HCT116 (cell line): ENCODE data around the gene ZNF441. TPM values are rescaled to one million over a fixed set of nuclear protein-coding genes. Genes with fewer than 3 reads are reported as not detected.

ENCODE experiments used
- ATAC-seq: fragments of 200-7000 bp; cut with Tn5 transposase; 2 replicates; pipeline ENCODE4 v1.9.1; 2020; ENCODE audit warnings: mild to moderate bottlenecking, moderate library complexity
- BruUV-seq: library from RNA; stranded (reverse); fragments of 400-500 nt; replicated peaks from 2 replicates; lab custom pipeline; 2021; lab: Mats Ljungman, UMichigan
- CTCF ChIA-PET: fragments of 300-600 bp; sonication (Branson Sonifier 250); formaldehyde crosslinking; loops from one replicate; lab custom pipeline; 2021; ENCODE audit warnings: antibody characterized with exemption; lab: Charles Lee
- POLR2A ChIA-PET: fragments of 300-600, 350-600 bp; sonication (Branson Sonifier 250); formaldehyde crosslinking; loops from one replicate; lab custom pipeline; 2021; ENCODE audit warnings: antibody characterized with exemption; lab: Charles Lee
- RAD21 ChIA-PET, 2 experiments: fragments of 300-600 bp; sonication (Branson Sonifier 250); formaldehyde crosslinking; loops; one replicate each; lab custom pipeline; 2023; ENCODE audit warnings: low total read pairs in 2 of 2; ENCODE audit not compliant: uncharacterized antibody in 2 of 2, unreplicated experiment in 2 of 2, low non-redundant PET in 1 of 2; lab: Charles Lee
- DNase-seq: peaks from one replicate; pipeline ENCODE4 v3.0.0-alpha.2; 2010; ENCODE audit warnings: low read depth, low spot score
- H2AFZ ChIP-seq: fragments of 200-600 bp; shearing (Covaris generic), sonication (generic); 2 replicates; pipeline ENCODE4 v1.6.1; 2017; ENCODE audit warnings: low read depth, mixed run types, mixed read lengths, antibody characterized with exemption, low read length; ENCODE audit not compliant: poor library complexity, severe bottlenecking
- H3K27ac ChIP-seq: 2 replicates; pipeline ENCODE4 v1.5.1; 2012; ENCODE audit warnings: low read depth, low read length
- H3K27me3 ChIP-seq: fragments of 200-600 bp; sonication (generic); 2 replicates; pipeline ENCODE4 v1.6.1; 2016; ENCODE audit warnings: mixed run types, low read length, mixed read lengths; ENCODE audit not compliant: insufficient read depth
- H3K36me3 ChIP-seq, 2 experiments: fragments of 200-500 bp in 1 of 2; fragments of 200-600 bp in 1 of 2; sonication (Bioruptor generic) in 1 of 2; sonication (generic) in 1 of 2; 2 replicates each; pipeline versions ENCODE4 v1.5.1 to v1.6.1; 2014 to 2016; ENCODE audit warnings: low read length in 2 of 2, inconsistent platforms in 1 of 2, mixed read lengths in 1 of 2, mixed run types in 1 of 2; ENCODE audit not compliant: insufficient read depth in 2 of 2, control insufficient read depth in 1 of 2
- H3K4me1 ChIP-seq, 2 experiments: fragments of 200-600 bp in 1 of 2; sonication (generic) in 1 of 2; 2 replicates each; pipeline versions ENCODE4 v1.5.1 to v1.6.1; 2012 to 2017; ENCODE audit warnings: low read length in 2 of 2, inconsistent platforms in 1 of 2, mild to moderate bottlenecking in 1 of 2, mixed read lengths in 1 of 2, mixed run types in 1 of 2, moderate library complexity in 1 of 2; ENCODE audit not compliant: insufficient read depth in 2 of 2, control insufficient read depth in 1 of 2
- H3K4me2 ChIP-seq: fragments of 200-600 bp; sonication (generic); 2 replicates; pipeline ENCODE4 v1.6.1; 2017; ENCODE audit warnings: mixed run types, low read length, mixed read lengths
- H3K4me3 ChIP-seq, 2 experiments: fragments of 200-600 bp in 1 of 2; sonication (generic) in 1 of 2; replicated peaks in 1 of 2; 2 replicates each; pipeline ENCODE4 v1.5.1; 2011 to 2016; ENCODE audit warnings: low read length in 2 of 2, control low read depth in 1 of 2, low read depth in 1 of 2, mild to moderate bottlenecking in 1 of 2, mixed read lengths in 1 of 2, mixed run types in 1 of 2
- H3K79me2 ChIP-seq: fragments of 200-600 bp; sonication (generic); 2 replicates; pipeline ENCODE4 v1.6.1; 2017; ENCODE audit warnings: mild to moderate bottlenecking, mixed run types, low read length, moderate library complexity, mixed read lengths; ENCODE audit not compliant: insufficient read depth
- H3K9ac ChIP-seq: fragments of 200-600 bp; sonication (generic); 2 replicates; pipeline ENCODE4 v1.6.1; 2016; ENCODE audit warnings: low read length, mixed read lengths
- H3K9me2 ChIP-seq: fragments of 200-600 bp; sonication (generic), shearing (Covaris generic); 2 replicates; pipeline ENCODE4 v1.6.1; 2017; ENCODE audit warnings: mixed run types, mild to moderate bottlenecking, moderate library complexity; ENCODE audit not compliant: insufficient read depth
- H3K9me3 ChIP-seq, 2 experiments: fragments of 200-500 bp in 1 of 2; fragments of 200-600 bp in 1 of 2; sonication (Bioruptor generic) in 1 of 2; sonication (generic) in 1 of 2; 2 replicates each; pipeline ENCODE4 v1.6.1; 2014 to 2017; ENCODE audit warnings: low read length in 2 of 2, mixed read lengths in 2 of 2, inconsistent platforms in 1 of 2, low read depth in 1 of 2, mild to moderate bottlenecking in 1 of 2, mixed run types in 1 of 2, moderate library complexity in 1 of 2; ENCODE audit not compliant: control insufficient read depth in 1 of 2, insufficient read depth in 1 of 2
- H4K20me1 ChIP-seq: fragments of 200-600 bp; sonication (generic), shearing (Covaris generic); 2 replicates; pipeline ENCODE4 v1.6.1; 2017; ENCODE audit warnings: mixed run types, mild to moderate bottlenecking, moderate library complexity; ENCODE audit not compliant: insufficient read depth
- CEBPB ChIP-seq: IDR thresholded peaks from 2 replicates; pipeline ENCODE4 v1.6.1; 2012; ENCODE audit warnings: low read depth
- EGR1 ChIP-seq: IDR thresholded peaks from 2 replicates; pipeline ENCODE4 v1.6.1; 2012; ENCODE audit warnings: low read depth
- EZH2 ChIP-seq: fragments of 200-600 bp; sonication (generic); IDR thresholded peaks from 2 replicates; pipeline ENCODE4 v1.6.1; 2017; ENCODE audit warnings: antibody characterized with exemption, mixed run types
- EZH2phosphoT487 ChIP-seq: fragments of 200-600 bp; IDR thresholded peaks from 2 replicates; pipeline ENCODE4 v1.6.1; 2018; ENCODE audit warnings: antibody characterized with exemption, borderline replicate concordance
- FOSL1 ChIP-seq: IDR thresholded peaks from 2 replicates; pipeline ENCODE4 v1.6.1; 2012; ENCODE audit warnings: low read depth
- JUND ChIP-seq: IDR thresholded peaks from 2 replicates; pipeline ENCODE4 v1.6.1; 2012
- REST ChIP-seq: IDR thresholded peaks from 2 replicates; pipeline ENCODE4 v1.6.1; 2012; ENCODE audit warnings: low read depth
- ZBTB33 ChIP-seq: IDR thresholded peaks from 2 replicates; pipeline ENCODE4 v1.6.1; 2011; ENCODE audit warnings: mild to moderate bottlenecking, low read length, moderate library complexity; ENCODE audit not compliant: insufficient replicate concordance; ENCODE audit errors: extremely low read depth
- ZFX ChIP-seq: fragments of 450-650 bp; IDR thresholded peaks from 2 replicates; pipeline ENCODE4 v1.6.1; 2017
- ZNF274 ChIP-seq: fragments of 200-500 bp; sonication (Bioruptor generic); IDR thresholded peaks from 2 replicates; pipeline ENCODE4 v1.6.1; 2014; ENCODE audit warnings: mild to moderate bottlenecking, low read depth, low read length, inconsistent platforms
- intact Hi-C: fragments of 100-400 bp; cut with micrococcal nuclease; formaldehyde crosslinking; loops from 2 replicates; pipeline ENCODE4 v1.10.0; 2022
- total RNA-seq: library from RNA; stranded (reverse); gene quantifications from one replicate; pipeline ENCODE4 v1.2.1, GENCODE V29; 2021; ENCODE audit not compliant: unreplicated experiment
- TF ChIP-seq, protein P1 (sequence below), 3 experiments: fragments of 200-600 bp in 1 of 3; sonication (generic) in 1 of 3; IDR thresholded peaks in 2 of 3; conservative IDR thresholded peaks in 1 of 3; 2 replicates each; pipeline ENCODE4 v1.5.1; 2012 to 2017; ENCODE audit warnings: low read depth in 2 of 3, low read length in 2 of 3, antibody characterized with exemption in 1 of 3, borderline replicate concordance in 1 of 3, control low read depth in 1 of 3, mild to moderate bottlenecking in 1 of 3, mixed read lengths in 1 of 3, mixed run types in 1 of 3, moderate library complexity in 1 of 3; ENCODE audit not compliant: insufficient read depth in 1 of 3
- TF ChIP-seq, protein P2 (sequence below): IDR thresholded peaks from 2 replicates; pipeline ENCODE4 v1.6.1; 2012

Gene ZNF441
- total RNA-seq, 1 experiment from 2014 or later, result 1.1 TPM

GRCh38 chr19:11781295-11782057, 14.7 kb downstream of the ZNF441 start (continued):
- TF ChIP-seq REST (no peak), ZBTB33 (no peak), CEBPB (no peak)
- TF ChIP-seq, all 23 proteins: peak for 0

DNA sequence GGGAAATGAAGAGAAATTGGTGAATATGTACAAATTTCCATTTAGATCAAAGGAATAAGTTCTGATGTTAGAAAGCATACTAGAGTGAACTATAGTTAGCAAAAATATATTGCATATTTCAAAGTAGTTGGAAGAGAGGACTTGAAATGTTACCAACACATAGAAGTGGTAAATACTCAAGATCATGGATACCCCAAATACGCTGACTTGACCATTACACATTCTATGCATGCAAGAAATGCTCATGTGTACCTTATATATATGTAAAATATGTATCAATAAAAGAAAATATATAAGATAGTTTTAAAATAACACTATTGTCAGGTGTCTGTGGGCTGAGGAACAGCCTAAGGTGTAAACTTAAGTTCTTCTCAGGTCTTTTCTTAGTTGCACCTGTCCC, 17.0 kb downstream of the ZNF441 start:
- H3K9ac ChIP-seq, result no peak overlapping the region
- no peaks in the 10 kb centered on the region for H3K27me3 ChIP-seq
- H3K4me3 ChIP-seq, result no peak overlapping the region
- peaks cover 0 to 5% of the 10 kb centered on the region in 2 experiments; a peak in 1 of 4 replicates for H3K36me3 ChIP-seq
- DNase-seq, result no peak
- no TSS peak for BruUV-seq
- H3K4me1 ChIP-seq, result no peaks in the 10 kb centered on the region
- H3K27ac ChIP-seq, result no peak overlapping the region
- no peaks in the 10 kb centered on the region for H3K9me2 ChIP-seq
- POLR2A ChIA-PET, result no interaction called here
- no peak overlapping the region for H3K4me2 ChIP-seq
- H3K79me2 ChIP-seq, result no peaks in the 10 kb centered on the region
- H2AFZ ChIP-seq, result no peak overlapping the region
- RAD21 ChIA-PET, result no interaction called here
- H3K9me3 ChIP-seq, result peaks cover 25 to 27% of the 10 kb centered on the region in 2 experiments; a peak in 3 of 4 replicates
- H4K20me1 ChIP-seq, result no peaks in the 10 kb centered on the region
- no peak for ATAC-seq
- intact Hi-C loops, result no loop called here
- CTCF ChIA-PET, result no interaction called here
- TF ChIP-seq FOSL1 (no peak), EZH2phosphoT487 (no peak), ZFX (no peak), EZH2 (no peak), EGR1 (no peak), ZNF274 (no peak), REST (no peak), JUND (no peak)
- TF ChIP-seq, protein P1, sequence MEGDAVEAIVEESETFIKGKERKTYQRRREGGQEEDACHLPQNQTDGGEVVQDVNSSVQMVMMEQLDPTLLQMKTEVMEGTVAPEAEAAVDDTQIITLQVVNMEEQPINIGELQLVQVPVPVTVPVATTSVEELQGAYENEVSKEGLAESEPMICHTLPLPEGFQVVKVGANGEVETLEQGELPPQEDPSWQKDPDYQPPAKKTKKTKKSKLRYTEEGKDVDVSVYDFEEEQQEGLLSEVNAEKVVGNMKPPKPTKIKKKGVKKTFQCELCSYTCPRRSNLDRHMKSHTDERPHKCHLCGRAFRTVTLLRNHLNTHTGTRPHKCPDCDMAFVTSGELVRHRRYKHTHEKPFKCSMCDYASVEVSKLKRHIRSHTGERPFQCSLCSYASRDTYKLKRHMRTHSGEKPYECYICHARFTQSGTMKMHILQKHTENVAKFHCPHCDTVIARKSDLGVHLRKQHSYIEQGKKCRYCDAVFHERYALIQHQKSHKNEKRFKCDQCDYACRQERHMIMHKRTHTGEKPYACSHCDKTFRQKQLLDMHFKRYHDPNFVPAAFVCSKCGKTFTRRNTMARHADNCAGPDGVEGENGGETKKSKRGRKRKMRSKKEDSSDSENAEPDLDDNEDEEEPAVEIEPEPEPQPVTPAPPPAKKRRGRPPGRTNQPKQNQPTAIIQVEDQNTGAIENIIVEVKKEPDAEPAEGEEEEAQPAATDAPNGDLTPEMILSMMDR (IDR thresholded peaks at IDR 0.05 in 2 of 3, conservative IDR thresholded peaks at IDR 0.05 in 1 of 3; ENCODE audit: borderline replicate concordance in 1 of 3, insufficient read depth in 1 of 3, low read depth in 2 of 3, low read length in 2 of 3), result no peak
- TF ChIP-seq, protein P2, sequence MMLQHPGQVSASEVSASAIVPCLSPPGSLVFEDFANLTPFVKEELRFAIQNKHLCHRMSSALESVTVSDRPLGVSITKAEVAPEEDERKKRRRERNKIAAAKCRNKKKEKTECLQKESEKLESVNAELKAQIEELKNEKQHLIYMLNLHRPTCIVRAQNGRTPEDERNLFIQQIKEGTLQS, result no peak
